Activated CD4-positive, CD25-positive, alpha-beta regulatory T cell treated with anti-CD3 and anti-CD28 coated beads, Interleukin-2, amount 50 U/mL, for 24 hours (primary cell): ENCODE results near the gene STYK1.
"Not testable (repeated sequence)": the region's sequence is repeated elsewhere in the genome, so short reads cannot be mapped to it uniquely, and the experiment has no call there.

ENCODE experiments used
- ATAC-seq, 2 donors: fragments of 150-1000 bp; cut with Tn5 transposase; one replicate each; pipeline ENCODE4 v1.10.0; 2021; ENCODE audit warnings: mild to moderate bottlenecking in 1 of 2, moderate library complexity in 1 of 2

The STYK1 gene

GRCh38 chr12:10689146-10689545 is 15.3 kb upstream of the STYK1 start:
- no peak for ATAC-seq

GRCh38 chr12:10688042-10688441 is 14.2 kb upstream of the STYK1 start:
- ATAC-seq: no peak

- no peak for ATAC-seq
These were observed 1.5 kb downstream of the STYK1 start for GRCh38 chr12:10672231-10672868.

- no peak for ATAC-seq
These were observed 4.3 kb downstream of the STYK1 start for GRCh38 chr12:10669533-10669932.

GRCh38 chr12:10668526-10668925 is 5.3 kb downstream of the STYK1 start:
- ATAC-seq: no peak

- no peak for ATAC-seq
These were observed 6.3 kb downstream of the STYK1 start for GRCh38 chr12:10667581-10667980.

GRCh38 chr12:10664499-10664898 is 9.4 kb downstream of the STYK1 start:
- ATAC-seq: no peak

GRCh38 chr12:10663869-10664268 is 10.0 kb downstream of the STYK1 start:
- no peak for ATAC-seq

- no peak for ATAC-seq
These were observed 12.5 kb downstream of the STYK1 start for GRCh38 chr12:10661338-10661737.

GRCh38 chr12:10654003-10654402 is 19.8 kb downstream of the STYK1 start:
- no peak for ATAC-seq

- no peak for ATAC-seq
These were observed 21.7 kb downstream of the STYK1 start for GRCh38 chr12:10652192-10652591.

- not testable (repeated sequence) for ATAC-seq
These were observed 27.3 kb downstream of the STYK1 start for GRCh38 chr12:10646576-10646975.

GRCh38 chr12:10645910-10646309 is 27.9 kb downstream of the STYK1 start:
- no peak for ATAC-seq

- no peak for ATAC-seq
These were observed 31.9 kb downstream of the STYK1 start for GRCh38 chr12:10641735-10642500.

- no peak for ATAC-seq
These were observed 35.1 kb downstream of the STYK1 start for GRCh38 chr12:10638728-10639127.

GRCh38 chr12:10636611-10637010 is 37.2 kb downstream of the STYK1 start:
- no peak for ATAC-seq

GRCh38 chr12:10636124-10636523 is 37.7 kb downstream of the STYK1 start:
- ATAC-seq: no peak

- no peak for ATAC-seq
These were observed 38.5 kb downstream of the STYK1 start for GRCh38 chr12:10635306-10635705.

- no peak for ATAC-seq
These were observed 39.4 kb downstream of the STYK1 start for GRCh38 chr12:10634427-10634826.

GRCh38 chr12:10633541-10633940 is 40.3 kb downstream of the STYK1 start:
- ATAC-seq: no peak

GRCh38 chr12:10632226-10632625 is 41.6 kb downstream of the STYK1 start:
- no peak for ATAC-seq

GRCh38 chr12:10624605-10625004 is 49.2 kb downstream of the STYK1 start:
- ATAC-seq: no peak

- no peak for ATAC-seq
These were observed 50.7 kb downstream of the STYK1 start for GRCh38 chr12:10623131-10623530.

- no peak for ATAC-seq
These were observed 52.6 kb downstream of the STYK1 start for GRCh38 chr12:10621278-10621677.
